Ishikawa (cell line): ENCODE results near the gene P2RY14.

ENCODE experiments used
- CEBPB ChIP-seq: IDR thresholded peaks from 2 replicates; pipeline ENCODE4 v1.6.1; 2012
- CREB1 ChIP-seq: IDR thresholded peaks from 2 replicates; pipeline ENCODE4 v1.6.1; 2012; ENCODE audit warnings: low read depth
- EGR1 ChIP-seq: IDR thresholded peaks from 2 replicates; pipeline ENCODE4 v1.6.1; 2012
- EP300 ChIP-seq: IDR thresholded peaks from 2 replicates; pipeline ENCODE4 v1.6.1; 2012; ENCODE audit warnings: borderline replicate concordance
- FOXM1 ChIP-seq: IDR thresholded peaks from 2 replicates; pipeline ENCODE4 v1.6.1; 2012; ENCODE audit warnings: low read depth, borderline replicate concordance
- MAX ChIP-seq: IDR thresholded peaks from 2 replicates; pipeline ENCODE4 v1.6.1; 2012
- NFIC ChIP-seq: IDR thresholded peaks from 2 replicates; pipeline ENCODE4 v1.6.1; 2012
- RAD21 ChIP-seq: IDR thresholded peaks from 2 replicates; pipeline ENCODE4 v1.6.1; 2012; ENCODE audit warnings: low read depth
- TAF1 ChIP-seq: IDR thresholded peaks from 2 replicates; pipeline ENCODE4 v1.6.1; 2012; ENCODE audit warnings: low read depth, mild to moderate bottlenecking
- TCF12 ChIP-seq: IDR thresholded peaks from 2 replicates; pipeline ENCODE4 v1.6.1; 2012; ENCODE audit warnings: low read depth
- TEAD4 ChIP-seq: IDR thresholded peaks from 2 replicates; pipeline ENCODE4 v1.6.1; 2012
- YY1 ChIP-seq: IDR thresholded peaks from 2 replicates; pipeline ENCODE4 v1.6.1; 2012; ENCODE audit warnings: low read depth
- ZBTB7A ChIP-seq: IDR thresholded peaks from 2 replicates; pipeline ENCODE4 v1.6.1; 2012; ENCODE audit warnings: low read depth
- TF ChIP-seq, protein P1 (sequence below): IDR thresholded peaks from 2 replicates; pipeline ENCODE4 v1.6.1; 2012
- TF ChIP-seq, protein P2 (sequence below): IDR thresholded peaks from 2 replicates; pipeline ENCODE4 v1.6.1; 2012; ENCODE audit warnings: low read depth, mild to moderate bottlenecking

P2RY14 gene

GRCh38 chr3:151319628-151320027 lies 41.3 kb upstream of the P2RY14 start:
- no peak for TF ChIP-seq CEBPB
- TF ChIP-seq, protein P1, sequence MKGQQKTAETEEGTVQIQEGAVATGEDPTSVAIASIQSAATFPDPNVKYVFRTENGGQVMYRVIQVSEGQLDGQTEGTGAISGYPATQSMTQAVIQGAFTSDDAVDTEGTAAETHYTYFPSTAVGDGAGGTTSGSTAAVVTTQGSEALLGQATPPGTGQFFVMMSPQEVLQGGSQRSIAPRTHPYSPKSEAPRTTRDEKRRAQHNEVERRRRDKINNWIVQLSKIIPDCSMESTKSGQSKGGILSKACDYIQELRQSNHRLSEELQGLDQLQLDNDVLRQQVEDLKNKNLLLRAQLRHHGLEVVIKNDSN: no peak
- no peak for TF ChIP-seq ZBTB7A
- no peak for TF ChIP-seq CREB1
- no peak for TF ChIP-seq EGR1
- TF ChIP-seq RAD21: no peak
- TF ChIP-seq EP300: no peak
- TF ChIP-seq TEAD4: no peak
- no peak for TF ChIP-seq FOXM1
- TF ChIP-seq, protein P2, sequence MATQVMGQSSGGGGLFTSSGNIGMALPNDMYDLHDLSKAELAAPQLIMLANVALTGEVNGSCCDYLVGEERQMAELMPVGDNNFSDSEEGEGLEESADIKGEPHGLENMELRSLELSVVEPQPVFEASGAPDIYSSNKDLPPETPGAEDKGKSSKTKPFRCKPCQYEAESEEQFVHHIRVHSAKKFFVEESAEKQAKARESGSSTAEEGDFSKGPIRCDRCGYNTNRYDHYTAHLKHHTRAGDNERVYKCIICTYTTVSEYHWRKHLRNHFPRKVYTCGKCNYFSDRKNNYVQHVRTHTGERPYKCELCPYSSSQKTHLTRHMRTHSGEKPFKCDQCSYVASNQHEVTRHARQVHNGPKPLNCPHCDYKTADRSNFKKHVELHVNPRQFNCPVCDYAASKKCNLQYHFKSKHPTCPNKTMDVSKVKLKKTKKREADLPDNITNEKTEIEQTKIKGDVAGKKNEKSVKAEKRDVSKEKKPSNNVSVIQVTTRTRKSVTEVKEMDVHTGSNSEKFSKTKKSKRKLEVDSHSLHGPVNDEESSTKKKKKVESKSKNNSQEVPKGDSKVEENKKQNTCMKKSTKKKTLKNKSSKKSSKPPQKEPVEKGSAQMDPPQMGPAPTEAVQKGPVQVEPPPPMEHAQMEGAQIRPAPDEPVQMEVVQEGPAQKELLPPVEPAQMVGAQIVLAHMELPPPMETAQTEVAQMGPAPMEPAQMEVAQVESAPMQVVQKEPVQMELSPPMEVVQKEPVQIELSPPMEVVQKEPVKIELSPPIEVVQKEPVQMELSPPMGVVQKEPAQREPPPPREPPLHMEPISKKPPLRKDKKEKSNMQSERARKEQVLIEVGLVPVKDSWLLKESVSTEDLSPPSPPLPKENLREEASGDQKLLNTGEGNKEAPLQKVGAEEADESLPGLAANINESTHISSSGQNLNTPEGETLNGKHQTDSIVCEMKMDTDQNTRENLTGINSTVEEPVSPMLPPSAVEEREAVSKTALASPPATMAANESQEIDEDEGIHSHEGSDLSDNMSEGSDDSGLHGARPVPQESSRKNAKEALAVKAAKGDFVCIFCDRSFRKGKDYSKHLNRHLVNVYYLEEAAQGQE: no peak
- TF ChIP-seq TCF12: no peak
- TF ChIP-seq YY1: no peak
- no peak for TF ChIP-seq MAX
- no peak for TF ChIP-seq TAF1
- no peak for TF ChIP-seq NFIC

DNA sequence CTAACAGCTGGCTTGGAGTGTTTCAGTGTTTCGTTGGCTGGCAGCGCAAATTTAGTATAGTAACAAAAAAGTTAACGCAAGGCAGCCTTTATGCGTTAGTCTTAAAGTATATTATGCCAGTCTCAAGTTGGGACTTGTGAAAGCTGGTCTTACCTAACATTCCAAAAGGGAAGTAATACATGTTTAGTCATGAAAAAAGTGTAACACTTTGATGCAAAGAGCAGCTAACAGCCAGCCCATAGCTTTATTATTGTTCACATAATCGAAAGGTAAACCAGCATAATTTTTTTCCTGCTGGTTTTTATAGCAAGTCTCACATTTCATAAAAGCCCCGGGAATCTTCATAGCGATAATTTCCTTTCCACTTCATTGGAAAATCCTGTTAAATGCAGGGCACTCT lies 40.6 kb upstream of the P2RY14 start:
- TF ChIP-seq YY1 (no peak), CEBPB (no peak), CREB1 (no peak), NFIC (no peak)

GRCh38 chr3:151318313-151318712 lies 40.0 kb upstream of the P2RY14 start:
- TF ChIP-seq ZBTB7A (no peak), EP300 (no peak), MAX (no peak), NFIC (no peak), CEBPB (no peak), TAF1 (no peak), TCF12 (no peak), EGR1 (no peak), TEAD4 (no peak), YY1 (no peak), RAD21 (no peak), CREB1 (no peak), FOXM1 (no peak)
- TF ChIP-seq, protein P2: no peak
- TF ChIP-seq, protein P1: no peak

DNA sequence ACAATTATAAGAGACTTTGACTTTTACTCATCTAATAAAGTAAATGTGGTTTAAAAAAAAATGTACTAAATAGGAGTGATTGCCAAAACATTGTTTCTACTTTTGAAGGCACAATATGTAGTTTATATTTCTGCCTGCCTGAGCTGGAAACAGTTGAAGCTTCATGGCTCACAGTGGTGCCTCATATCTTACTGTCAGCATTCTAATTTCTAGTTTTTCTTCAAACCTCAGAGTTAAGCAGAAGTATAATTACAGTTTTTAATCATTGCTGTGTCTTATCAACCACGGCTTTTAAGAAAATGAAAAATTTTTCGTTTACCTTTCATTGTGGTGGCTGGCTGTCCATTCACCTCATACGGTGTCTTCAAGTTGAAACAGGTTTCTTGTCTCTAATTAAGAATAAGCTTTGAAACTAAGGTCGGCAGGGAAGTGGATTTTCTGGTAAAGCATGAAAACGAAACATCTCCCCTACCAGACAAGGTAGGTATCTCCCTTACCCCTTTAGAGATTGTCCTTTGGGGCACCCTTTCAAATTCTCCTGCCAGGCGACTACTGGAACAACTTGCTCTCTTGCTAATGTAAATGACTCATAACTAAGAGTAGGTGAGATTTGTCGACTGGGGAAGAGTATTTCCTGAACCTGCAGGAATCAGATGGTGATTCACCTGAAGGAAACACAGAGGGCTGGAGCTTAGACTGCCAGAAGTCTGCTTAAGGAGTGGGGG lies 38.1 kb upstream of the P2RY14 start, which contains the start of gene GPR87:
Gene GPR87 (minus strand): TSS at position 554 of the 725 bp plus-strand sequence. CDS start 16,720 bp downstream, outside the sequence.
- TF ChIP-seq EP300 (no peak), TEAD4 (no peak), RAD21 (no peak), YY1 (no peak), MAX (no peak), ZBTB7A (no peak), CEBPB (no peak), TCF12 (no peak), EGR1 (no peak), TAF1 (no peak), NFIC (no peak), FOXM1 (no peak), CREB1 (no peak)
- TF ChIP-seq, protein P1: no peak
- TF ChIP-seq, protein P2: no peak
